Suppressor macrophage treated with lipopolysaccharide for 1 hour (primary cell): Measurements from ENCODE around the gene MKRN2.
"Not testable (repeated sequence)": the region's sequence is repeated elsewhere in the genome, so short reads cannot be mapped to it uniquely, and the experiment has no call there.

Source experiments
- DNase-seq, 3 donors: peaks; one replicate each; pipeline ENCODE4 v3.0.0-alpha.2; 2020 to 2022

MKRN2 gene

GRCh38 chr3:12591456-12591855, 34.6 kb downstream of the MKRN2 start:
- no peak for DNase-seq

- no peak for DNase-seq
Observed at GRCh38 chr3:12591997-12592715, 35.3 kb downstream of the MKRN2 start.

- DNase-seq, result no peak
Observed at GRCh38 chr3:12593473-12593872, 36.6 kb downstream of the MKRN2 start.

GRCh38 chr3:12598890-12599289, 42.0 kb downstream of the MKRN2 start:
- DNase-seq, result no peak

- DNase-seq, result no peak
Observed at GRCh38 chr3:12601072-12601471, 44.2 kb downstream of the MKRN2 start.

- DNase-seq, result no peak
Observed at GRCh38 chr3:12603969-12604368, 47.1 kb downstream of the MKRN2 start.

- no peak for DNase-seq
Observed at GRCh38 chr3:12608376-12608775, 51.5 kb downstream of the MKRN2 start.

- no peak for DNase-seq
Observed at GRCh38 chr3:12611117-12611516, 54.2 kb downstream of the MKRN2 start.

- DNase-seq, result no peak
Observed at GRCh38 chr3:12612514-12613226, 55.8 kb downstream of the MKRN2 start.

GRCh38 chr3:12613250-12613649, 56.4 kb downstream of the MKRN2 start:
- DNase-seq, result no peak

- DNase-seq, result no peak
Observed at GRCh38 chr3:12615266-12615665, 58.4 kb downstream of the MKRN2 start.

- DNase-seq, result no peak
Observed at GRCh38 chr3:12618426-12618825, 61.5 kb downstream of the MKRN2 start.

- no peak for DNase-seq
Observed at GRCh38 chr3:12620305-12620704, 63.4 kb downstream of the MKRN2 start.

- no peak for DNase-seq
Observed at GRCh38 chr3:12620729-12621128, 63.8 kb downstream of the MKRN2 start.

- DNase-seq, result no peak
Observed at GRCh38 chr3:12622335-12622734, 65.4 kb downstream of the MKRN2 start.

GRCh38 chr3:12624056-12624455, 67.2 kb downstream of the MKRN2 start:
- DNase-seq, result no peak

GRCh38 chr3:12624964-12625363, 68.1 kb downstream of the MKRN2 start:
- DNase-seq, result not testable (repeated sequence)

- no peak for DNase-seq
Observed at GRCh38 chr3:12627370-12627769, 70.5 kb downstream of the MKRN2 start.

GRCh38 chr3:12628813-12629212, 71.9 kb downstream of the MKRN2 start:
- DNase-seq, result no peak

- no peak for DNase-seq
Observed at GRCh38 chr3:12629560-12629959, 72.7 kb downstream of the MKRN2 start.

- no peak for DNase-seq
Observed at GRCh38 chr3:12630292-12630691, 73.4 kb downstream of the MKRN2 start.

- not testable (repeated sequence) for DNase-seq
Observed at GRCh38 chr3:12630843-12631242, 74.0 kb downstream of the MKRN2 start.

GRCh38 chr3:12632523-12632922, 75.6 kb downstream of the MKRN2 start:
- DNase-seq, result no peak

GRCh38 chr3:12633108-12633507, 76.2 kb downstream of the MKRN2 start:
- no peak for DNase-seq
